HepG2 (cell line): ENCODE results near the gene U2AF2. TPM values are rescaled to one million over a fixed set of nuclear protein-coding genes. Genes with fewer than 3 reads are reported as not detected.

Experiments
- ARID3A ChIP-seq: IDR thresholded peaks from 2 replicates; pipeline ENCODE4 v1.6.1; 2012; ENCODE audit warnings: low read depth, low read length, improper control_type of control experiment
- CEBPZ ChIP-seq: IDR thresholded peaks from 2 replicates; pipeline ENCODE4 v1.6.1; 2012; ENCODE audit warnings: low read length, improper control_type of control experiment
- E2F5 ChIP-seq: sonication (generic); formaldehyde crosslinking; conservative IDR thresholded peaks from 2 replicates; pipeline ENCODE4 v1.4.0; 2020; ENCODE audit warnings: missing genetic modification reagents
- KDM5B ChIP-seq: sonication (generic); formaldehyde crosslinking; IDR thresholded peaks from 2 replicates; pipeline ENCODE4 v1.4.0; 2020; ENCODE audit warnings: missing genetic modification reagents, mild to moderate bottlenecking, borderline replicate concordance
- NKX3-1 ChIP-seq: sonication (generic); formaldehyde crosslinking; IDR thresholded peaks from 2 replicates; pipeline ENCODE4 v1.5.0; 2020; ENCODE audit warnings: missing genetic modification reagents
- SOX13 ChIP-seq, 3 experiments: fragments of 450-650 bp in 1 of 3; sonication (generic) in 1 of 3; formaldehyde crosslinking in 1 of 3; IDR thresholded peaks in 2 of 3; conservative IDR thresholded peaks in 1 of 3; 2 replicates each; pipeline versions ENCODE4 v1.5.0 to v1.6.1; 2016 to 2020; ENCODE audit warnings: antibody characterized with exemption in 1 of 3, mild to moderate bottlenecking in 1 of 3, missing compliant biosample characterization in 1 of 3, missing genetic modification reagents in 1 of 3, moderate library complexity in 1 of 3
- TBX2 ChIP-seq: sonication (generic); formaldehyde crosslinking; IDR thresholded peaks from 2 replicates; pipeline ENCODE4 v1.5.0; 2020; ENCODE audit warnings: missing genetic modification reagents, mild to moderate bottlenecking, borderline replicate concordance
- TSC22D2 ChIP-seq: sonication (generic); formaldehyde crosslinking; IDR thresholded peaks from 2 replicates; pipeline ENCODE4 v1.5.1; 2020; ENCODE audit warnings: missing genetic modification reagents, mild to moderate bottlenecking, borderline replicate concordance
- ZFAT ChIP-seq: sonication (generic); formaldehyde crosslinking; conservative IDR thresholded peaks from 2 replicates; pipeline ENCODE4 v1.8.1; 2023; ENCODE audit warnings: missing genetic modification reagents, inconsistent platforms
- ZNF30 ChIP-seq: sonication (generic); formaldehyde crosslinking; IDR thresholded peaks from 2 replicates; pipeline ENCODE4 v1.5.0; 2020; ENCODE audit warnings: mild to moderate bottlenecking, missing genetic modification reagents
- ZNF441 ChIP-seq: sonication (generic); formaldehyde crosslinking; IDR thresholded peaks from 2 replicates; pipeline ENCODE4 v1.7.0; 2021; ENCODE audit warnings: missing genetic modification reagents, borderline replicate concordance
- ZNF567 ChIP-seq: sonication (generic); formaldehyde crosslinking; IDR thresholded peaks from 2 replicates; pipeline ENCODE4 v1.8.1; 2023; ENCODE audit warnings: mild to moderate bottlenecking, missing genetic modification reagents, borderline replicate concordance
- ZNF776 ChIP-seq: sonication (generic); formaldehyde crosslinking; IDR thresholded peaks from 2 replicates; pipeline ENCODE4 v1.4.0; 2020; ENCODE audit warnings: mild to moderate bottlenecking, missing genetic modification reagents
- ZNF800 ChIP-seq: sonication (generic); formaldehyde crosslinking; IDR thresholded peaks from 2 replicates; pipeline ENCODE4 v1.4.0; 2020; ENCODE audit warnings: missing genetic modification reagents
- ZNF850 ChIP-seq: sonication (generic); formaldehyde crosslinking; conservative IDR thresholded peaks from 2 replicates; pipeline ENCODE4 v1.9.0; 2021; ENCODE audit warnings: mild to moderate bottlenecking, missing genetic modification reagents
- polyA plus RNA-seq, 8 experiments: library from polyadenylated mRNA; depleted of rRNA in 3 of 8; stranded (reverse) in 7 of 8; unstranded in 1 of 8; fragments of >200 nt; fragmentation: Illumina TruSeq in 4 of 8; extraction: Trizol in 4 of 8; gene quantifications; 2 replicates each; pipeline versions ENCODE4 v1.2.1 to v1.2.3, GENCODE V29; 2011 to 2016; ENCODE audit warnings: low read depth in 4 of 8, missing spikeins in 1 of 8, mixed read lengths in 1 of 8; ENCODE audit not compliant: insufficient read depth in 1 of 8
- total RNA-seq, 5 experiments: library from RNA; depleted of rRNA; stranded (reverse); fragments of >200 nt; fragmentation: Illumina TruSeq; extraction: Trizol; gene quantifications; 2 replicates each; pipeline ENCODE4 v1.2.3, GENCODE V29; 2016; ENCODE audit warnings: low read depth in 1 of 5
- TF ChIP-seq, protein P1 (sequence below): sonication (generic); formaldehyde crosslinking; IDR thresholded peaks from 2 replicates; pipeline ENCODE4 v1.4.0; 2020; ENCODE audit warnings: missing genetic modification reagents

The U2AF2 gene
- total and polyA plus RNA-seq, 2 of the 13 experiments (the other 11 are each of a cell fraction or from before 2014, with no cell fraction given), result 84.3 to 124 TPM

- TF ChIP-seq ZNF800 (no peak), ZNF850 (CRISPR knock-in tag) (no peak), SOX13 (IDR thresholded peaks at IDR 0.05) (no peak), SOX13 (CRISPR knock-in tag; conservative IDR thresholded peaks at IDR 0.05 in 1 of 2, IDR thresholded peaks at IDR 0.05 in 1 of 2) (no peak; a peak in 1 of 4 replicates), ARID3A (no peak), NKX3-1 (CRISPR knock-in tag) (0 out of 2 replicates have a peak, but pooled peaks have one; percentile 38), ZNF776 (CRISPR knock-in tag) (no peak), ZFAT (CRISPR knock-in tag) (no peak), E2F5 (CRISPR knock-in tag) (no peak), TBX2 (CRISPR knock-in tag) (peak; percentile 40; the same call in 1 of the 2 replicates), CEBPZ (no peak), ZNF567 (CRISPR knock-in tag) (no peak), KDM5B (CRISPR knock-in tag) (no peak; the same call in 1 of the 2 replicates), ZNF30 (CRISPR knock-in tag) (no peak), ZNF441 (0 out of 2 replicates have a peak, but pooled peaks have one; percentile 23), TSC22D2 (CRISPR knock-in tag) (no peak)
- TF ChIP-seq, protein P1, sequence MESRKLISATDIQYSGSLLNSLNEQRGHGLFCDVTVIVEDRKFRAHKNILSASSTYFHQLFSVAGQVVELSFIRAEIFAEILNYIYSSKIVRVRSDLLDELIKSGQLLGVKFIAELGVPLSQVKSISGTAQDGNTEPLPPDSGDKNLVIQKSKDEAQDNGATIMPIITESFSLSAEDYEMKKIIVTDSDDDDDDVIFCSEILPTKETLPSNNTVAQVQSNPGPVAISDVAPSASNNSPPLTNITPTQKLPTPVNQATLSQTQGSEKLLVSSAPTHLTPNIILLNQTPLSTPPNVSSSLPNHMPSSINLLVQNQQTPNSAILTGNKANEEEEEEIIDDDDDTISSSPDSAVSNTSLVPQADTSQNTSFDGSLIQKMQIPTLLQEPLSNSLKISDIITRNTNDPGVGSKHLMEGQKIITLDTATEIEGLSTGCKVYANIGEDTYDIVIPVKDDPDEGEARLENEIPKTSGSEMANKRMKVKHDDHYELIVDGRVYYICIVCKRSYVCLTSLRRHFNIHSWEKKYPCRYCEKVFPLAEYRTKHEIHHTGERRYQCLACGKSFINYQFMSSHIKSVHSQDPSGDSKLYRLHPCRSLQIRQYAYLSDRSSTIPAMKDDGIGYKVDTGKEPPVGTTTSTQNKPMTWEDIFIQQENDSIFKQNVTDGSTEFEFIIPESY (CRISPR knock-in tag), result no peak
Observed at GRCh38 chr19:55643003-55643886, 11.6 kb upstream of the U2AF2 start, which contains the start of gene ZNF581 (continued).
